HepG2 (cell line): ENCODE results near the gene THSD4.

ENCODE experiments used
- CTCF ChIP-seq: sonication (generic); formaldehyde crosslinking; IDR thresholded peaks from 2 replicates; pipeline ENCODE4 v1.5.0; 2020; ENCODE audit warnings: mild to moderate bottlenecking, missing genetic modification reagents, moderate library complexity
- EZH2 ChIP-seq: conservative IDR thresholded peaks from 2 replicates; pipeline ENCODE4 v1.6.1; 2012; ENCODE audit warnings: mild to moderate bottlenecking, low read depth, low read length, moderate library complexity
- KLF9 ChIP-seq: IDR thresholded peaks from 2 replicates; pipeline ENCODE4 v1.6.1; 2016; ENCODE audit warnings: low read depth
- NCOA1 ChIP-seq: sonication (generic); formaldehyde crosslinking; IDR thresholded peaks from 2 replicates; pipeline ENCODE4 v1.9.0; 2021; ENCODE audit warnings: missing genetic modification reagents
- NFIB ChIP-seq: sonication (generic); formaldehyde crosslinking; IDR thresholded peaks from 2 replicates; pipeline ENCODE4 v1.9.0; 2021; ENCODE audit warnings: missing genetic modification reagents, mild to moderate bottlenecking, borderline replicate concordance
- SRSF1 ChIP-seq: fragments of 200-400 bp; formaldehyde crosslinking; optimal IDR thresholded peaks from 2 replicates; pipeline ENCODE3; 2017; ENCODE audit warnings: mild to moderate bottlenecking, low read depth, low read length, moderate library complexity
- SUZ12 ChIP-seq: fragments of 150-350 bp; IDR thresholded peaks from 2 replicates; pipeline ENCODE4 v1.6.1; 2014; ENCODE audit warnings: low read depth, low read length
- ZSCAN12 ChIP-seq: sonication (generic); formaldehyde crosslinking; IDR thresholded peaks from 2 replicates; pipeline ENCODE4 v1.9.0; 2021; ENCODE audit warnings: mild to moderate bottlenecking, missing genetic modification reagents

GRCh38 chr15:71677352-71677751 lies 562.1 kb downstream of the THSD4 start:
- TF ChIP-seq SRSF1 (no peak), EZH2 (no peak), CTCF (CRISPR knock-in tag) (no peak), ZSCAN12 (CRISPR knock-in tag) (no peak), NCOA1 (CRISPR knock-in tag) (no peak), KLF9 (CRISPR knock-in tag) (no peak), SUZ12 (no peak), NFIB (no peak)
